HG02798 (cell line): ENCODE results near the gene MIXL1.
"Not testable (repeated sequence)": the region's sequence is repeated elsewhere in the genome, so short reads cannot be mapped to it uniquely, and the experiment has no call there.

ENCODE experiments used
- ATAC-seq: cut with Tn5 transposase; IDR thresholded peaks from one replicate; pipeline ENCODE4 v1.9.1; 2021; ENCODE audit warnings: mild to moderate bottlenecking; ENCODE audit not compliant: unreplicated experiment, poor library complexity

MIXL1 gene

GRCh38 chr1:226223157-226223785 is at the start of gene MIXL1:
Gene MIXL1, plus strand, starts transcription at chr1:226223664. Its CDS starts 18 bp downstream, at chr1:226223682.
- ATAC-seq, result peak; percentile 37

GRCh38 chr1:226176870-226177269 is 46.6 kb upstream of the MIXL1 start:
- no peak for ATAC-seq

DNA sequence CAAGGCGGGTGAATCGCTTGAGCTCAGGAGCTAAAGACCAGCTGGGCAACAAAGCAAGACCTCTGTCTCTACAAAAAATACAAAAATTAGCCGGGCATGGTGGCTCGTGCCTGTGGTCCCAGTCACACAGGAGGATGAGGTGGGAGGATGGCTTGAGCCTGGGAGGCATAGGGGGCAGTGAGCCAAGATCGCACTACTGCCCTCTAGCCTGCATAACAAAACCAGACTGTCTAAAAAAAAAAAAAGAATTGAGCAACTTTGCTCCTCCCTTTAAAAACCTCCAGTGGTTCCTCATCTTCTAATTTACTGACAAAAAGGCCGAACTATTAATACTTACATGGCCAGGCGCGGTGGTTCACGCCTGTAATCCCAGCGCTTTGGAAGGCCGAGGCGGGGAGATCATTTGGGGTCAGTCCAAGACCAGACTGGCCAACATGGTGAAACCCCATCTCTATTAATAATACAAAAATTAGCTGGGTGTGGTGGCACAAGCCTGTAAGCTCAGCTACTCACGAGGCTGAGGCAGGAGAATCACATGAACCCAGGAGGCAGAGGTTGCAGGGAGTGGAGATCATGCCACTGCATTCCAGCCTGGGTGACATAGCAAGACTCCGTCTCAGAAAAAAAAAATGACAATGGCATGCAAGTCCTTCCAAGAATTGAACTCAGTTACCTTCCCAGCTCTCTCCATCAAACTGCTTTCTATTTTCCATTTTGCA is 41.3 kb upstream of the MIXL1 start:
- no peak for ATAC-seq

- ATAC-seq, result no peak
Measured at GRCh38 chr1:226185141-226186036, 38.1 kb upstream of the MIXL1 start.

DNA sequence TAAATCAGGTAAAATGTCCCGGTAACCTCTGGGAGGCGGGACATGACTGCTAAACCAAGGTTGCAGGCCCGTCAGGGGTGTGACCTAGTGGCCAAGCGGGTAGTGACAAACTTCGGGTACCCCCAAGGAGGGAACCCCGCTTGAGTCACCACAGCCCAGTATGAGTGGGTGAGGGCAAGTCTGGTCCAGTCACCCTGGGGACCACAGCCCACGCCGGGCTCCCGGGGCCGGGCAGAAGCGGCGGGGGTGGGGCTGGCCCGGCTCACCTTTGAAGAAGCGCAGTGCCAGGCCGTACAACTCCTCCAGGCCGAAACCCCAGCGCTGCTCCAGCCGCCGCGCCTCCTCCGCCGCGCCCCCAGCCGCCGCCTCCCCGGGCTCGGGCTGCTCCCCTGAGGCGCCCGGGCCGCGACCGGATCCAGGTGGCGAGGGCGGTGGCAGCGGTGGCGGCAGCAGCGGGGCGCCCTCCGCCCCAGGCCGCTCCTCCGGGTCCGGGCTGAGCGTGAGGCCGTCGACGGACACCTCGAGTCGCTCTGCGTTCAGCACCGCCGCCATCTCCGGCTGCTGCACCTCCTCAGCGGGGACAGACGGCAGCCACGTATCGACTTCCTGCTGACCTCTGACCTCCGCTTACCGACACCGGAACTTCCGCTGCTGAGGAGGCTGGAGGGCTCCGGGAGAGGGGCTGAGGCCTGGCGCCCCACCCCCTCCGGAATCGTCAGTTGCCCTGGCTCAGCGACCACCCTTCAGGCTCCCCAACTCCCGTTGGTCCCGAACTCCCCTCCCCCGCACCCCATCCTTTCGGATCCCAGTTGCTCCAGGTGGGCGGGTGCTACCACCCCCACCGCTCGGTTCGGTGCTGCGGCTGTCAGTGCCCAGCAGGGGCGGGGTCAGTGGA is 37.1 kb upstream of the MIXL1 start, which contains the start of gene ACBD3:
ACBD3 (minus strand) TSS at position 618 of the 895 bp plus-strand sequence; CDS start at position 552, 66 bp downstream.
- ATAC-seq, result peak; percentile 94

DNA sequence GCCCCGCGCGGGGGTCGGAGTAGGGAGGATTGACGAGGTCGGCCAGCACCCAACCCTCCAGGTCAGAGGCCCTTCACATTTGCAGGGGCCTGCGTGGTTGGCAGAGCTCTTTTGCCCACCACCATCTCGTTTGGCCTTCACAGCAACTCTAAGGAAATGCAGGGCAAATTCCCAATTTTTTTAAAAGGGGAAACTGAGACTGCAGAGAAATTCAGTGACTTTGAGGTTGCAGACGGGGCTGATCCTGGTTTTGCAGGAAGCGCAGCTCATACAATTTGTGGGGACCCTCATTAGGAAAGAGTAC is 36.5 kb upstream of the MIXL1 start:
- ATAC-seq, result no peak

GRCh38 chr1:226187380-226187779 is 36.1 kb upstream of the MIXL1 start:
- no peak for ATAC-seq

GRCh38 chr1:226195144-226195543 is 28.3 kb upstream of the MIXL1 start:
- ATAC-seq, result no peak

DNA sequence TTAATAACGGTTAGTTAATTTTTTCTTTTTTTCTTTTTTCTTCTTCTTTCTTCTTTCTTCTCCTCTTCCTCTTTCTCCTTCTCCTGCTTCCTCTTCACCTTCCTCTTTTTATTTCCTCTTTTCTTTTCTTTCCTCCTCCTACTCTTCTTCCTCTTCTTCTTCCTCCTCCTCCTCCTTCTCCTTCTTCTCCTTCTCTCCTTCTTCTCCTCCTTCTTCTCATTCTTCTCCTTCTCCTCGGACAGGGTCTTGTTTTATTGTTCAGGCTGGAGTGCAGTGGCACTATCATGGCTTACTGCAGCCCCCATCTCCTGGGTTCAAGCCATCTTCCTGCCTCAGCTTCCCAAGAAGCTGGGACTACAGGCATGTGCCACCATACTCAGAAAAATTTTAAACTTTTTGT is 23.5 kb upstream of the MIXL1 start:
- no peak for ATAC-seq

- no peak for ATAC-seq
Measured at GRCh38 chr1:226201029-226201593, 22.4 kb upstream of the MIXL1 start.

GRCh38 chr1:226202246-226202645 is 21.2 kb upstream of the MIXL1 start:
- ATAC-seq, result no peak

DNA sequence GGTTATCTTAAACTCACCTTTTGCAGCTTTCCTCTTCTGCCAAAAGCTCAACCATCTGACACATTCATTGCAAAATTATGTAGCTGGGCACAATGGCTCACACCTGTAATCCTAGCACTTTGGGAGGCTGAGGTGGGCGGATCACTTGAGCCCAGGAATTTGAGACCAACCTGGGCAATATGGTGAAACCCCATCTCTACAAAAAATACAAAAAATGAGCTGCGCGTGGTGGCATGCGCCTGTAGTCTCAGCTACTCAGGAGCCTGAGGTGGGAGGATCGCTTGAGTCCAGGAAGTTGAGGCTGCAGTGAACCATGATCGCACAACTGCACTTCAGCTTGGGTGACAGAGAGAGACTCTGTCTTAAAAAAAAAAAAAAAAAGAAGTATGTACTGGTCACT is 20.8 kb upstream of the MIXL1 start:
- ATAC-seq, result not testable (repeated sequence)

GRCh38 chr1:226203240-226203639 is 20.2 kb upstream of the MIXL1 start:
- no peak for ATAC-seq

GRCh38 chr1:226203655-226204054 is 19.8 kb upstream of the MIXL1 start:
- ATAC-seq, result no peak

- no peak for ATAC-seq
Measured at GRCh38 chr1:226204198-226204597, 19.3 kb upstream of the MIXL1 start.

- no peak for ATAC-seq
Measured at GRCh38 chr1:226207048-226207447, 16.4 kb upstream of the MIXL1 start.

GRCh38 chr1:226209307-226210059 is 14.0 kb upstream of the MIXL1 start:
- ATAC-seq, result no peak

GRCh38 chr1:226210571-226211176 is 12.8 kb upstream of the MIXL1 start:
- no peak for ATAC-seq
